B cell (primary cell): Measurements from ENCODE around the gene SGSM1. TPM values are rescaled to one million over a fixed set of nuclear protein-coding genes. Genes with fewer than 3 reads are reported as not detected.

Experiments
- ATAC-seq: fragments of 200-7000 bp; cut with Tn5 transposase; one replicate; pipeline ENCODE4 v1.10.0; 2021; ENCODE audit warnings: low read depth, mild to moderate bottlenecking, moderate number of reproducible peaks, moderate library complexity
- CTCF ChIA-PET: fragments of 350-600 bp; sonication (Branson Sonifier 250); formaldehyde crosslinking; loops from one replicate; lab custom pipeline; 2021; ENCODE audit warnings: antibody characterized with exemption, inconsistent platforms; lab: Charles Lee
- POLR2A ChIA-PET: fragments of 350-600 bp; sonication (Branson Sonifier 250); formaldehyde crosslinking; loops from one replicate; lab custom pipeline; 2021; ENCODE audit warnings: antibody characterized with exemption; lab: Charles Lee
- DNase-seq: peaks from one replicate; pipeline ENCODE4 v3.0.0; 2013
- H2AFZ ChIP-seq: 2 replicates; pipeline ENCODE4 v1.6.1; 2012; ENCODE audit warnings: mild to moderate bottlenecking, low read depth, low read length; ENCODE audit not compliant: insufficient read depth, poor library complexity, severe bottlenecking
- H3K27ac ChIP-seq, 2 donors: 1 replicate in 1 of 2; 2 replicates in 1 of 2; pipeline ENCODE4 v1.5.1; 2012 to 2013; ENCODE audit warnings: low read length in 2 of 2, mild to moderate bottlenecking in 2 of 2, moderate library complexity in 1 of 2
- H3K27me3 ChIP-seq, 4 experiments: fragments of 200-600 bp in 1 of 4; sonication (generic) in 1 of 4; replicated peaks in 1 of 4; 1 replicate in 2 of 4; 2 replicates in 2 of 4; pipeline versions ENCODE4 v1.6.1 to v1.7.0; 2013 to 2016; ENCODE audit warnings: low read length in 3 of 4, mild to moderate bottlenecking in 2 of 4, mixed read lengths in 1 of 4, moderate library complexity in 1 of 4; ENCODE audit not compliant: insufficient read depth in 4 of 4, control insufficient read depth in 3 of 4; ENCODE audit errors: control extremely low read depth in 1 of 4
- H3K36me3 ChIP-seq, 2 experiments: replicated peaks in 1 of 2; 1 replicate in 1 of 2; 2 replicates in 1 of 2; pipeline versions ENCODE4 v1.6.1 to v1.7.1; 2013; ENCODE audit warnings: low read length in 1 of 2; ENCODE audit not compliant: insufficient read depth in 2 of 2, control insufficient read depth in 1 of 2; ENCODE audit errors: control extremely low read depth in 1 of 2, extremely low read depth in 1 of 2
- H3K4me1 ChIP-seq, 2 donors: fragments of 200-600 bp in 1 of 2; sonication (generic) in 1 of 2; 1 replicate in 1 of 2; 2 replicates in 1 of 2; pipeline versions ENCODE4 v1.5.1 to v1.6.1; 2013 to 2017; ENCODE audit warnings: low read length in 2 of 2; ENCODE audit not compliant: control insufficient read depth in 2 of 2, insufficient read depth in 2 of 2
- H3K4me2 ChIP-seq: replicated peaks from 2 replicates; pipeline ENCODE3; 2012; ENCODE audit warnings: mild to moderate bottlenecking, low read depth, low read length; ENCODE audit not compliant: poor library complexity, severe bottlenecking
- H3K4me3 ChIP-seq, 5 experiments: fragments of 200-600 bp in 1 of 5; sonication (generic) in 1 of 5; 1 replicate in 3 of 5; 2 replicates in 2 of 5; pipeline versions ENCODE4 v1.5.1 to v1.7.0; 2011 to 2016; ENCODE audit warnings: low read length in 4 of 5, mild to moderate bottlenecking in 4 of 5, low read depth in 2 of 5, control low read depth in 1 of 5, moderate library complexity in 1 of 5; ENCODE audit not compliant: insufficient read depth in 1 of 5; ENCODE audit errors: control extremely low read depth in 1 of 5, extremely low read depth in 1 of 5
- H3K79me2 ChIP-seq: fragments of 200-600 bp; sonication (generic); one replicate; pipeline ENCODE4 v1.6.0; 2016; ENCODE audit warnings: low read length; ENCODE audit not compliant: control insufficient read depth, insufficient read depth
- H3K9ac ChIP-seq: fragments of 200-600 bp; sonication (generic); 2 replicates; pipeline ENCODE4 v1.6.1; 2017; ENCODE audit warnings: mild to moderate bottlenecking, low read length, moderate library complexity
- H3K9me3 ChIP-seq, 3 donors: one replicate each; pipeline versions ENCODE4 v1.6.1 to v1.7.1; 2013; ENCODE audit warnings: low read length in 2 of 3; ENCODE audit not compliant: control insufficient read depth in 2 of 3, insufficient read depth in 1 of 3; ENCODE audit errors: control extremely low read depth in 1 of 3
- H4K20me1 ChIP-seq: 2 replicates; pipeline ENCODE4 v1.6.0; 2012; ENCODE audit warnings: mild to moderate bottlenecking, low read length; ENCODE audit not compliant: insufficient read depth, control insufficient read depth, poor library complexity, severe bottlenecking
- H3K27ac Mint-ChIP-seq: one replicate; pipeline ENCODE4 v1.8.0; 2021; ENCODE audit warnings: mixed read lengths
- H3K27me3 Mint-ChIP-seq: one replicate; pipeline ENCODE4 v1.8.0; 2021; ENCODE audit warnings: mixed read lengths
- H3K4me1 Mint-ChIP-seq: one replicate; pipeline ENCODE4 v1.8.0; 2021; ENCODE audit warnings: mixed read lengths
- H3K4me3 Mint-ChIP-seq: one replicate; pipeline ENCODE4 v1.8.0; 2021; ENCODE audit warnings: mixed read lengths
- H3K9me3 Mint-ChIP-seq: one replicate; pipeline ENCODE4 v1.8.0; 2022; ENCODE audit warnings: mixed read lengths; ENCODE audit not compliant: insufficient read depth
- EZH2 ChIP-seq: IDR thresholded peaks from 2 replicates; pipeline ENCODE4 v1.6.1; 2012; ENCODE audit warnings: borderline replicate concordance, low read depth, mild to moderate bottlenecking, moderate library complexity, low read length; ENCODE audit not compliant: insufficient read depth, poor library complexity, severe bottlenecking
- WGBS: methylation state at CpG from one replicate; pipeline ENCODE4 v1.1.5; 2013; ENCODE audit warnings: missing lambda C conversion rate; ENCODE audit not compliant: insufficient coverage; 5-methylcytosine and 5-hydroxymethylcytosine counted together
- intact Hi-C: fragments of 100-400 bp; cut with micrococcal nuclease; formaldehyde crosslinking; loops from one replicate; pipeline ENCODE4 v1.10.0; 2022
- polyA plus RNA-seq: library from polyadenylated mRNA; depleted of rRNA; stranded (reverse); fragments of >200 nt; gene quantifications from 2 replicates; pipeline ENCODE4 v1.2.3, GENCODE V29; 2012
- total RNA-seq, 2 donors: library from RNA; stranded (reverse); fragments of 120-200 nt in 1 of 2; gene quantifications; 1 replicate in 1 of 2; 2 replicates in 1 of 2; pipeline versions ENCODE4 v1.2.3 to v1.2.4, GENCODE V29; 2013 to 2022
- TF ChIP-seq, protein P1 (sequence below): fragments of 200-600 bp; IDR thresholded peaks from one replicate; pipeline ENCODE4 v1.8.0; 2022; ENCODE audit warnings: antibody characterized with exemption, mild to moderate bottlenecking

The SGSM1 gene
- total and polyA plus RNA-seq, 2 donors (not counting 1 experiment from before 2014, with no cell fraction given), result 0.91 to 1.3 TPM

DNA sequence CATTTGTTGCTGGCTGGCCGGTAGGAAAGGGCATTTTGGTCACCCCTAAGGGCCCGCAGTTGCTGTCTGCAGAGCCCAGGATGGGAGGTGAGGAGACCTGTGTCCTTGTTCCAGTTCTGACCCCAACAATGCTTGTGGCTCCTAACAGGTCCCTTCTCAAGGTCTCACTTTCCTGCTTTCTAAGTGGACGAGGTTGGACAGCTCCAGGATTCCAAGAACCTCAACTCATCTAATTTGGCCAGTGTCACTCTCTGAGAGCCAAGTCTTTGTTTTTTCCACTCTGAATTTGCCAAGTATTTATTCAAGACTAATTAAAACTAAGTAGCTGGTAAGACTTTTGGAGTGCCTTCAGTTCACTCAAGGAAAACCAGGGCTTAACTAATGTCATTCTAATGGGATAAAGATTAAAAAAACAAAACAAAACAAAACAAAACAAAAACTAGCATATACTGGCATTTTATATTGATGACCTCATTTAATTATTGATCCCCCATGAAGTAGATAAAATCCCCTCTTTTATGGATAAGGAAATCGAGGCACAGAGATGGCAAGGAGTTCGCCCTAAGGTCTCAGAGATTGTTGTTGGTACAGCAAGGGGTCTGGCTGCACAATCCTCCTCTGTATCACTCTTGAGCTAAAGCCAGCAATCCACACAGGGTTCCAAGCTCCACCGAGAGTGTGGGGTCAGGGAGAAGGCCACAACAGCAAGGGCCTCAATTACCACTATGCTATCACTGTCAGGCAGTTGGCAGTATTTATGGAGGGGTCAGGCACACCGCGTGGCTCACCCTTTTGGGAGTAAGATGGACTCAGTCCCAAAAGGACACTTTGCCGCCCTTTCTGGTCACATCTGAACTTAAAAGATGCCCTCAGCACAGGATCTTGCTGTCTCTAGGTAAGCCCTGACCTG is 8.1 kb downstream of the SGSM1 start:
- POLR2A ChIA-PET, result no interaction called here
- Histone ChIP-seq H4K20me1 (no peaks in the 10 kb centered on the region), H3K36me3 (no peaks in the 10 kb centered on the region), H3K9me3 (peaks cover 0 to 35% (median 21%) of the 10 kb centered on the region in 3 donors), H3K4me1 (no peaks in the 10 kb centered on the region), H2AFZ (no peak overlapping the region), H3K27ac (no peak overlapping the region), H3K9ac (no peak overlapping the region), H3K79me2 (no peaks in the 10 kb centered on the region), H3K27me3 (peaks cover 0 to 6% (median 0%) of the 10 kb centered on the region in 4 experiments), H3K4me3 (no peak overlapping the region), H3K4me2 (no peak overlapping the region)
- peaks cover 13% of the 10 kb centered on the region for H3K27me3 Mint-ChIP-seq
- CTCF ChIA-PET, result interaction anchor here (3.1 kb wide), 1 partner anchor 11 kb away, joined by 26 read pairs; no protein-coding TSS in a partner anchor
- ATAC-seq (no peak), DNase-seq (no peak)
- H3K27ac Mint-ChIP-seq, result no peak overlapping the region
- intact Hi-C loops, result no loop called here
- no peak overlapping the region for H3K4me3 Mint-ChIP-seq
- no peak for TF ChIP-seq EZH2
- TF ChIP-seq, protein P1, sequence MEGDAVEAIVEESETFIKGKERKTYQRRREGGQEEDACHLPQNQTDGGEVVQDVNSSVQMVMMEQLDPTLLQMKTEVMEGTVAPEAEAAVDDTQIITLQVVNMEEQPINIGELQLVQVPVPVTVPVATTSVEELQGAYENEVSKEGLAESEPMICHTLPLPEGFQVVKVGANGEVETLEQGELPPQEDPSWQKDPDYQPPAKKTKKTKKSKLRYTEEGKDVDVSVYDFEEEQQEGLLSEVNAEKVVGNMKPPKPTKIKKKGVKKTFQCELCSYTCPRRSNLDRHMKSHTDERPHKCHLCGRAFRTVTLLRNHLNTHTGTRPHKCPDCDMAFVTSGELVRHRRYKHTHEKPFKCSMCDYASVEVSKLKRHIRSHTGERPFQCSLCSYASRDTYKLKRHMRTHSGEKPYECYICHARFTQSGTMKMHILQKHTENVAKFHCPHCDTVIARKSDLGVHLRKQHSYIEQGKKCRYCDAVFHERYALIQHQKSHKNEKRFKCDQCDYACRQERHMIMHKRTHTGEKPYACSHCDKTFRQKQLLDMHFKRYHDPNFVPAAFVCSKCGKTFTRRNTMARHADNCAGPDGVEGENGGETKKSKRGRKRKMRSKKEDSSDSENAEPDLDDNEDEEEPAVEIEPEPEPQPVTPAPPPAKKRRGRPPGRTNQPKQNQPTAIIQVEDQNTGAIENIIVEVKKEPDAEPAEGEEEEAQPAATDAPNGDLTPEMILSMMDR, result no peak
- H3K4me1 Mint-ChIP-seq, result no peaks in the 10 kb centered on the region
- peaks cover 7% of the 10 kb centered on the region for H3K9me3 Mint-ChIP-seq
- WGBS, result 96% methylated on average over 6 of the region's 9 CpGs

- Histone ChIP-seq H3K36me3 (no peaks in the 10 kb centered on the region), H3K27ac (no peak overlapping the region), H2AFZ (no peak overlapping the region), H3K4me2 (no peak overlapping the region), H3K27me3 (peaks cover 0 to 10% (median 0%) of the 10 kb centered on the region in 4 experiments), H3K4me1 (no peaks in the 10 kb centered on the region), H3K9me3 (peaks cover 0 to 41% (median 21%) of the 10 kb centered on the region in 3 donors), H3K79me2 (no peaks in the 10 kb centered on the region), H3K9ac (no peak overlapping the region), H4K20me1 (no peaks in the 10 kb centered on the region), H3K4me3 (no peak overlapping the region)
- TF ChIP-seq EZH2, result no peak
- TF ChIP-seq, protein P1, result no peak
- intact Hi-C loops, result no loop called here
- ChIA-PET CTCF (no interaction called here), POLR2A (no interaction called here)
- Mint-ChIP-seq H3K4me1 (no peaks in the 10 kb centered on the region), H3K27ac (no peak overlapping the region), H3K4me3 (no peak overlapping the region), H3K27me3 (peaks cover 4% of the 10 kb centered on the region), H3K9me3 (peaks cover 7% of the 10 kb centered on the region)
- WGBS, result 86% methylated on average over 4 of the region's 4 CpGs
- DNase-seq, result no peak
- no peak for ATAC-seq
Measured at GRCh38 chr22:24816806-24817205, 10.8 kb downstream of the SGSM1 start.
